IPS-NIHi11 (cell line): Measurements from ENCODE around the gene ANKRD13C.
"Not testable (repeated sequence)": the region's sequence is repeated elsewhere in the genome, so short reads cannot be mapped to it uniquely, and the experiment has no call there.

Source experiments
- DNase-seq: peaks from one replicate; pipeline ENCODE4 v3.0.0; 2012; ENCODE audit warnings: mixed read lengths, low spot score

ANKRD13C gene

GRCh38 chr1:70354332-70355110 lies at the start of gene ANKRD13C:
TSS of gene ANKRD13C (minus strand) at chr1:70354722. CDS start at chr1:70354408, 314 bp downstream.
- peak; percentile 96 for DNase-seq

- DNase-seq, result no peak
Measured at GRCh38 chr1:70403759-70404158, 49.2 kb upstream of the ANKRD13C start.

- DNase-seq, result no peak
Measured at GRCh38 chr1:70401974-70402373, 47.5 kb upstream of the ANKRD13C start.

- no peak for DNase-seq
Measured at GRCh38 chr1:70400335-70400734, 45.8 kb upstream of the ANKRD13C start.

GRCh38 chr1:70397013-70397412 lies 42.5 kb upstream of the ANKRD13C start:
- no peak for DNase-seq

GRCh38 chr1:70396607-70397006 lies 42.1 kb upstream of the ANKRD13C start:
- no peak for DNase-seq

- no peak for DNase-seq
Measured at GRCh38 chr1:70392626-70393025, 38.1 kb upstream of the ANKRD13C start.

- no peak for DNase-seq
Measured at GRCh38 chr1:70387507-70387906, 33.0 kb upstream of the ANKRD13C start.

GRCh38 chr1:70386121-70386520 lies 31.6 kb upstream of the ANKRD13C start:
- no peak for DNase-seq

GRCh38 chr1:70385477-70385876 lies 31.0 kb upstream of the ANKRD13C start:
- no peak for DNase-seq

- no peak for DNase-seq
Measured at GRCh38 chr1:70384542-70384941, 30.0 kb upstream of the ANKRD13C start.

- DNase-seq, result no peak
Measured at GRCh38 chr1:70383483-70383882, 29.0 kb upstream of the ANKRD13C start.

- DNase-seq, result no peak
Measured at GRCh38 chr1:70382682-70383081, 28.2 kb upstream of the ANKRD13C start.

GRCh38 chr1:70376196-70376595 lies 21.7 kb upstream of the ANKRD13C start:
- no peak for DNase-seq

- not testable (repeated sequence) for DNase-seq
Measured at GRCh38 chr1:70373580-70373979, 19.1 kb upstream of the ANKRD13C start.

GRCh38 chr1:70372426-70372825 lies 17.9 kb upstream of the ANKRD13C start:
- DNase-seq, result no peak

- DNase-seq, result not testable (repeated sequence)
Measured at GRCh38 chr1:70371586-70371985, 17.1 kb upstream of the ANKRD13C start.

- not testable (repeated sequence) for DNase-seq
Measured at GRCh38 chr1:70367397-70367796, 12.9 kb upstream of the ANKRD13C start.

GRCh38 chr1:70366997-70367396 lies 12.5 kb upstream of the ANKRD13C start:
- not testable (repeated sequence) for DNase-seq

- not testable (repeated sequence) for DNase-seq
Measured at GRCh38 chr1:70366425-70366952, 12.0 kb upstream of the ANKRD13C start.

GRCh38 chr1:70364439-70364838 lies 9.9 kb upstream of the ANKRD13C start:
- DNase-seq, result no peak

- no peak for DNase-seq
Measured at GRCh38 chr1:70361727-70362398, 7.3 kb upstream of the ANKRD13C start.

- peak; percentile 47 for DNase-seq
Measured at GRCh38 chr1:70360321-70360720, 5.8 kb upstream of the ANKRD13C start.
